ENCODE measurements around the gene BNIP5.

BNIP5 gene

DNA sequence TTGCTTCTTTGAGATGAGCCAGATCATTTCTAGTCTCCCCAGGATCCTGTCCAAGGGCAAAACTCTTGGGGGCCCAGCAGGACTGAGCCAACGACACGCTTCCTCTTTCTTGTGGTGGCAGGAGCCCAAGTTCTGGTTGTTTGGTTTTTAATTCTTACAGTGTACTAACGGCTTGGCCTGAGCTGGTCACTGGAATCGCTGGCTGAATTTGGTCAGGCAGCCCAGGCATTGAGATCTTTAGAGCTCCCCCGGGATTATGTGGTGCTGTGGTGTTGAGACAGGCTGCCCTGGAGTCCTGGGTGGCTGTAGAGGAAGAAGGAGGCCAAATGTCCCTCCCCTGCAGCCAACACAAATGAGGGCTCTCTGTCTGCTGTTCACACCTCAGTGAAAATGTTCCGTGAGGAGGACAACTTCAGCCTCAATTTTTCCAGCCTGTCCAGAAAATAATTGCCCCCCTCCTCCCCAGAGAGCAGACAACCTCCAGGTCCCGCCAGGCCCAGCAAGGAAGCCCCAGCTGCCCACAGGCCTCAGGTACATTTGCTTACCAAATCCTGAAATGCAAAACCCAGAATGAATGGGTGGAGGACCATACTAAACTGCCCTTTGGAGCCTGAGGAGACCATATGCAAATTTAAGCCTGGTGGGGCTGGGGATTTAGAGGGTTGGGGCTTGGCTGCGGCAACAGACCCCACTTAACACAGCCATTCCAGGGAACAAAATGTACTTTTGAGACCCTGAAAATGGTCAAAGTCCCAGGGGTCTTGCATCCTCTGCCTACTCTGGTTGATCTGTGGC is 23.6 kb downstream of the BNIP5 start:
- Histone ChIP-seq H3K27me3 (no peaks in the 10 kb centered on the region), H3K9me3 (no peaks in the 10 kb centered on the region)

DNA sequence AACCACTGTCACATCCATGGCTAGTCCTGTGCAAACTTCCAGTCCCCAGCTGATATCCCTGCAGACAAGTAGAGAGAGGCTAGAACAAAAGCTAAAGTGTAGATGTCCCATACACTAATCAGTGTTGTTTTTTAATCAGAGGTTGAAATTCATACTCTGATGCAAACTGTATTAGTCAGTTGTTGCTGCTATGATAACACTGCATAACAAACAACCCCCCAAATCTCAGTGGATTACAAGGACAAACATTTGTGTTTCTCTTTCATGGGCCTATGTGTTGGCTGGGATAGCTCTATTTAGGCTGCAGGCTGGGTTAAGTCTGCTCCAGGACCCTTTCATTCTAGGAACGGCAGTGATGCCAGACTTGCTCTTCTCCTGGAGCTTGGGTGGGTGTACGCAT is 26.8 kb downstream of the BNIP5 start:
- no peak for TF ChIP-seq CTCF (IDR thresholded peaks at IDR 0.05)
- H3K36me3 ChIP-seq, result peaks cover 90% of the 10 kb centered on the region
- peaks cover 7 to 12% of the 10 kb centered on the region in 2 experiments for H3K4me1 ChIP-seq (ENCODE audit: control insufficient read depth in 1 of 2, insufficient read depth in 1 of 2, low read depth in 1 of 2, low read length in 1 of 2)
- no peak overlapping the region for H3K4me3 ChIP-seq (ENCODE audit: low read depth in 1 of 2, low read length in 1 of 2)
- no peaks in the 10 kb centered on the region for H3K27me3 ChIP-seq
- no peaks in the 10 kb centered on the region for H3K9me3 ChIP-seq
- H3K27ac ChIP-seq, result no peak overlapping the region

More for the DNA sequence above, 23.6 kb downstream of the BNIP5 start:
- H3K27ac ChIP-seq, result peak overlapping the region; percentile 57
- no peak for TF ChIP-seq CTCF (IDR thresholded peaks at IDR 0.05)
- no peak overlapping the region for H3K4me3 ChIP-seq (ENCODE audit: low read depth in 1 of 2, low read length in 1 of 2)
- H3K36me3 ChIP-seq, result peaks cover 59% of the 10 kb centered on the region
- peaks cover 7 to 12% of the 10 kb centered on the region in 2 experiments for H3K4me1 ChIP-seq (ENCODE audit: control insufficient read depth in 1 of 2, insufficient read depth in 1 of 2, low read depth in 1 of 2, low read length in 1 of 2)

DNA sequence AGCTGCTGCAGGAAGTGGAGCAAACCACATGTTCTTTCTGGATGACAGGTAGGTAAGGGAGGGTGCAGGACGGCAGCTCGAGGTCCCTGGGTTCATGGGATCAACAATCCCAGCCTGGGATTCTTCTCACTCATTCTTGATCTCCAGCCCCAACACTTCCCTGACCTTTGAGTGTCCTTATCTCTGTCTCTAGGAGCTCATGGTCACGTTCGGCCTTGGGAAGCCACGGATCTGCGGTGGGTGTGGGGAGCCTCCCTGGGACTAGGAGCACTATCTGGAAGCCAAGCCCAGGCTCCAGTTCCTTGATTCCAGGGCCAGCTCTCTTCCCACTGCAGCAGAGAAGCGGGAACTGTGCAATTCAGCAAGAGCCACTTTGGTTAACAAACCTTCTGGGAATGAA is 27.5 kb downstream of the BNIP5 start:
- peaks cover 7 to 12% of the 10 kb centered on the region in 2 experiments for H3K4me1 ChIP-seq (ENCODE audit: control insufficient read depth in 1 of 2, insufficient read depth in 1 of 2, low read depth in 1 of 2, low read length in 1 of 2)
- H3K36me3 ChIP-seq, result peaks cover 96% of the 10 kb centered on the region
- no peaks in the 10 kb centered on the region for H3K27me3 ChIP-seq
- H3K9me3 ChIP-seq, result no peaks in the 10 kb centered on the region
- TF ChIP-seq CTCF (IDR thresholded peaks at IDR 0.05), result no peak
- no peak overlapping the region for H3K4me3 ChIP-seq (ENCODE audit: low read depth in 1 of 2, low read length in 1 of 2)
- no peak overlapping the region for H3K27ac ChIP-seq

DNA sequence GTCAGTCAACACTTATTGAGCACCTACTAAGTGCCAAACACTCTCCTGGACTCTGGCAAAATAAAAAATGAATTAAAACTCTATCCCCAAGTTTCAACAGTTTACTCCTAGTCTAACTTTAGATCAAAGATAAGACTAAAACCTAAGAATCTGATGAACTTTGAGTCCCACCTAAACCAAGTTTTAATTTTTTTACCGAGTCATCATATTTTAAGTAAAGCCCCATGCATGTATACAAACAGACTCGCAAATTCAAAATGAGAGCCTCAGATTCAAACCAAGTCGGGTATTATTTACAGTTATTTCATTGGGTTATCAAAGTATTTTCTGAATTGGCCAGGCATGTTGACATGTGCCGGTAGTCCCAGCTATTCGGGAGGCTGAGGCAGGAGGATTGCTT is 28.2 kb downstream of the BNIP5 start:
- peaks cover 7 to 12% of the 10 kb centered on the region in 2 experiments for H3K4me1 ChIP-seq (ENCODE audit: control insufficient read depth in 1 of 2, insufficient read depth in 1 of 2, low read depth in 1 of 2, low read length in 1 of 2)
- peaks cover 98% of the 10 kb centered on the region for H3K36me3 ChIP-seq
- H3K9me3 ChIP-seq, result no peaks in the 10 kb centered on the region
- H3K27ac ChIP-seq, result no peak overlapping the region
- H3K27me3 ChIP-seq, result no peaks in the 10 kb centered on the region
- TF ChIP-seq CTCF (IDR thresholded peaks at IDR 0.05), result no peak
- no peak overlapping the region for H3K4me3 ChIP-seq (ENCODE audit: low read depth in 1 of 2, low read length in 1 of 2)

DNA sequence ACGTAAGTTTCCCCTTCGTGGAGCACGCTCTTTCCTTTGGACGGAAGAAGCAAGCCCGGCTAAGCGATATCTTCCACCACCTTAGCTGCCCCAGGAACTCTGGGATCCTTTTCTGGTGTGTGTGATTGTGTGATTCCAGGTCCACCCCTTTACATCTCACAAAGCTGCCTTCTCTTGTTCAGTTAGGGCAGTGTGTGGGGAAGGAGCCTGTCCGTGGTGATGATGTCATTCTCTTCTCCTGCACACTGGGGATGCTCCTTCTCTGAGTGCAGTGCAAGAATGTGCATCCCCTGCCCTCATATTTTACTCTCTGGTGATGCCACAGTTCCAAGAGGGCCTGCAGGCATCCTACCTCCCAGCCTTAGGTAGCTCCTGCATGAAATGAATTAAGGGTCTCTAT is 30.3 kb downstream of the BNIP5 start:
- peaks cover 15 to 16% of the 10 kb centered on the region in 2 experiments for H3K4me1 ChIP-seq (ENCODE audit: control insufficient read depth in 1 of 2, insufficient read depth in 1 of 2, low read depth in 1 of 2, low read length in 1 of 2)

More for the DNA sequence above, 30.3 kb downstream of the BNIP5 start:
- peaks cover 97% of the 10 kb centered on the region for H3K36me3 ChIP-seq
- no peaks in the 10 kb centered on the region for H3K9me3 ChIP-seq
- H3K4me3 ChIP-seq (ENCODE audit: low read depth in 1 of 2, low read length in 1 of 2), result no peak overlapping the region
- H3K27ac ChIP-seq, result no peak overlapping the region
- H3K27me3 ChIP-seq, result no peaks in the 10 kb centered on the region
- no peak for TF ChIP-seq CTCF (IDR thresholded peaks at IDR 0.05)

Data from neutrophil (primary cell).